ENCODE data around the gene DUSP18.
"Not testable (repeated sequence)": the region's sequence is repeated elsewhere in the genome, so short reads cannot be mapped to it uniquely, and the experiment has no call there.

The DUSP18 gene

GRCh38 chr22:30685178-30685577, 17.5 kb upstream of the DUSP18 start:
- Histone ChIP-seq H3K4me3 (no peak overlapping the region), H3K27ac (no peak overlapping the region), H3K36me3 (ENCODE audit: insufficient read depth, low read length) (no peaks in the 10 kb centered on the region), H3K9me3 (ENCODE audit: low read depth, low read length) (no peaks in the 10 kb centered on the region), H3K9ac (ENCODE audit: insufficient read length) (no peak overlapping the region)
- DNase-seq (ENCODE audit: low read depth, low spot score), result no peak
- TF ChIP-seq POLR2AphosphoS5 (IDR thresholded peaks at IDR 0.05; ENCODE audit: borderline replicate concordance, low read depth, low read length), result no peak
- no peak for TF ChIP-seq EZH2 (IDR thresholded peaks at IDR 0.05)
- TF ChIP-seq FOXP2 (optimal IDR thresholded peaks at IDR 0.05; ENCODE audit: control extremely low read depth, extremely low read length, insufficient read depth), result no peak

- no peak for TF ChIP-seq FOXP2 (optimal IDR thresholded peaks at IDR 0.05; ENCODE audit: control extremely low read depth, extremely low read length, insufficient read depth)
- no peak for TF ChIP-seq EZH2 (IDR thresholded peaks at IDR 0.05)
- no peak for TF ChIP-seq POLR2AphosphoS5 (IDR thresholded peaks at IDR 0.05; ENCODE audit: borderline replicate concordance, low read depth, low read length)
- Histone ChIP-seq H3K4me3 (no peak overlapping the region), H3K9me3 (ENCODE audit: low read depth, low read length) (no peaks in the 10 kb centered on the region), H3K9ac (ENCODE audit: insufficient read length) (no peak overlapping the region), H3K27ac (no peak overlapping the region), H3K36me3 (ENCODE audit: insufficient read depth, low read length) (no peaks in the 10 kb centered on the region)
- no peak for DNase-seq (ENCODE audit: low read depth, low spot score)
Measured at GRCh38 chr22:30681831-30682230, 14.2 kb upstream of the DUSP18 start.

GRCh38 chr22:30680991-30681770, 13.5 kb upstream of the DUSP18 start:
- no peak overlapping the region for H3K27ac ChIP-seq
- H3K9me3 ChIP-seq (ENCODE audit: low read depth, low read length), result no peaks in the 10 kb centered on the region
- TF ChIP-seq EZH2 (IDR thresholded peaks at IDR 0.05) (no peak), FOXP2 (optimal IDR thresholded peaks at IDR 0.05; ENCODE audit: control extremely low read depth, extremely low read length, insufficient read depth) (no peak), POLR2AphosphoS5 (IDR thresholded peaks at IDR 0.05; ENCODE audit: borderline replicate concordance, low read depth, low read length) (no peak)
- no peak overlapping the region for H3K9ac ChIP-seq (ENCODE audit: insufficient read length)
- H3K36me3 ChIP-seq (ENCODE audit: insufficient read depth, low read length), result no peaks in the 10 kb centered on the region
- no peak for DNase-seq (ENCODE audit: low read depth, low spot score)
- H3K4me3 ChIP-seq, result no peak overlapping the region

GRCh38 chr22:30679895-30680690, 12.4 kb upstream of the DUSP18 start:
- not testable (repeated sequence) for H3K36me3 ChIP-seq (ENCODE audit: insufficient read depth, low read length); H3K9me3 ChIP-seq (ENCODE audit: low read depth, low read length); H3K4me3 ChIP-seq; H3K27ac ChIP-seq; H3K9ac ChIP-seq (ENCODE audit: insufficient read length); DNase-seq (ENCODE audit: low read depth, low spot score)

GRCh38 chr22:30676565-30676964, 8.9 kb upstream of the DUSP18 start:
- not testable (repeated sequence) for DNase-seq (ENCODE audit: low read depth, low spot score); H3K36me3 ChIP-seq (ENCODE audit: insufficient read depth, low read length); H3K27ac ChIP-seq; H3K9me3 ChIP-seq (ENCODE audit: low read depth, low read length); H3K4me3 ChIP-seq; H3K9ac ChIP-seq (ENCODE audit: insufficient read length)

GRCh38 chr22:30675436-30675835, 7.8 kb upstream of the DUSP18 start:
- H3K27ac ChIP-seq, result no peak overlapping the region
- no peaks in the 10 kb centered on the region for H3K9me3 ChIP-seq (ENCODE audit: low read depth, low read length)
- TF ChIP-seq EZH2 (IDR thresholded peaks at IDR 0.05) (no peak), POLR2AphosphoS5 (IDR thresholded peaks at IDR 0.05; ENCODE audit: borderline replicate concordance, low read depth, low read length) (no peak), FOXP2 (optimal IDR thresholded peaks at IDR 0.05; ENCODE audit: control extremely low read depth, extremely low read length, insufficient read depth) (no peak)
- DNase-seq (ENCODE audit: low read depth, low spot score), result no peak
- no peak overlapping the region for H3K4me3 ChIP-seq
- H3K36me3 ChIP-seq (ENCODE audit: insufficient read depth, low read length), result no peaks in the 10 kb centered on the region
- H3K9ac ChIP-seq (ENCODE audit: insufficient read length), result no peak overlapping the region

- Histone ChIP-seq H3K4me3 (no peak overlapping the region), H3K36me3 (ENCODE audit: insufficient read depth, low read length) (no peaks in the 10 kb centered on the region), H3K9me3 (ENCODE audit: low read depth, low read length) (no peaks in the 10 kb centered on the region), H3K9ac (ENCODE audit: insufficient read length) (no peak overlapping the region), H3K27ac (no peak overlapping the region)
- TF ChIP-seq EZH2 (IDR thresholded peaks at IDR 0.05) (no peak), FOXP2 (optimal IDR thresholded peaks at IDR 0.05; ENCODE audit: control extremely low read depth, extremely low read length, insufficient read depth) (no peak), POLR2AphosphoS5 (IDR thresholded peaks at IDR 0.05; ENCODE audit: borderline replicate concordance, low read depth, low read length) (no peak)
- DNase-seq (ENCODE audit: low read depth, low spot score), result no peak
Measured at GRCh38 chr22:30674482-30674881, 6.8 kb upstream of the DUSP18 start.

GRCh38 chr22:30673136-30673535, 5.5 kb upstream of the DUSP18 start:
- TF ChIP-seq EZH2 (IDR thresholded peaks at IDR 0.05) (no peak), FOXP2 (optimal IDR thresholded peaks at IDR 0.05; ENCODE audit: control extremely low read depth, extremely low read length, insufficient read depth) (no peak)
- no peaks in the 10 kb centered on the region for H3K36me3 ChIP-seq (ENCODE audit: insufficient read depth, low read length)

GRCh38 chr22:30671071-30671470, 3.4 kb upstream of the DUSP18 start:
- Histone ChIP-seq H3K36me3 (ENCODE audit: insufficient read depth, low read length) (no peaks in the 10 kb centered on the region), H3K9ac (ENCODE audit: insufficient read length) (no peak overlapping the region), H3K4me3 (no peak overlapping the region), H3K27ac (no peak overlapping the region), H3K9me3 (ENCODE audit: low read depth, low read length) (no peaks in the 10 kb centered on the region)
- no peak for DNase-seq (ENCODE audit: low read depth, low spot score)
- TF ChIP-seq POLR2AphosphoS5 (IDR thresholded peaks at IDR 0.05; ENCODE audit: borderline replicate concordance, low read depth, low read length) (no peak), EZH2 (IDR thresholded peaks at IDR 0.05) (no peak), FOXP2 (optimal IDR thresholded peaks at IDR 0.05; ENCODE audit: control extremely low read depth, extremely low read length, insufficient read depth) (no peak)

More at GRCh38 chr22:30673136-30673535, 5.5 kb upstream of the DUSP18 start:
- DNase-seq (ENCODE audit: low read depth, low spot score), result no peak
- Histone ChIP-seq H3K4me3 (no peak overlapping the region), H3K27ac (no peak overlapping the region), H3K9me3 (ENCODE audit: low read depth, low read length) (no peaks in the 10 kb centered on the region), H3K9ac (ENCODE audit: insufficient read length) (no peak overlapping the region)
